ENCODE results near the gene DARS2.

DARS2 gene

DNA sequence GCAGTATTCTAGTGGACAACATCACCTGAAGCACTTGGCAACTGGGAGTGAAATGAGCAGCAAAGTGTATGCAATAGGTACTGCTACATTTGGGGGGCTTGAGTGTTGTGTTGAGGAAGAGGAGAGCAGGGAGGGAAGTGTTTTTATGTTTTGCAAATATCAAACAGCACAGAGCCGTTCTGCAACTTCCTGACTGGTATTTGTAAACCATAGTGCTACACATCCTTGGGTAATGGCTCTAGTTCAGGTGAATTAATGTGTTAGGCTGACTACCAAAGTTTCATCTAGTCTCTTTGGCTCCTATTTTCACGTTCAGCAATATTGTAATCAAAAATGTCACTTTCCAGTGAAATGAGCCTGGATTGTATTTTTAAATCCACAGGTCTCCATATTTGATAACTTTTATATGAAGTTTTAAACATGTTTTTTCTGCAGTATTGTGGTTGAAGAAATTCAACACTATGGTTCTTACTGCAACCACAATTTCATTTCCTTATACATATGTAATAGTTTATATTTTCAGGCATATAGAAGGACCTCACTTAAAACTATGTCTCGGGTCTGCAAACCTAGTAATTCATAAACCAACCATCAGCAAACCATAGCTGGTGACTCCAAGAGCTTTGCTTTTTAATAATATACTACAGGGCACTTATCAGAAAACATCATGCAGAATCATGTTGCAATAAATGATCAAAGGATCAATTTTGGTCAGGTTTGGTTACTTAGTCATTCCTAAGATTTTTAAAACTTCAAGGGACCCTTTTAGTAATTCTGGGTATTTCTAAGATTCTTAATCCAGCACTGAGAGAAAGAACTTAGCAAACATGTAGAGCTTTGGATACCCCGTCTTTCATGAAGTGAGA, 62.5 kb downstream of the DARS2 start:
- no peak for DNase-seq (ENCODE audit: low read depth in 2 of 2)

DNA sequence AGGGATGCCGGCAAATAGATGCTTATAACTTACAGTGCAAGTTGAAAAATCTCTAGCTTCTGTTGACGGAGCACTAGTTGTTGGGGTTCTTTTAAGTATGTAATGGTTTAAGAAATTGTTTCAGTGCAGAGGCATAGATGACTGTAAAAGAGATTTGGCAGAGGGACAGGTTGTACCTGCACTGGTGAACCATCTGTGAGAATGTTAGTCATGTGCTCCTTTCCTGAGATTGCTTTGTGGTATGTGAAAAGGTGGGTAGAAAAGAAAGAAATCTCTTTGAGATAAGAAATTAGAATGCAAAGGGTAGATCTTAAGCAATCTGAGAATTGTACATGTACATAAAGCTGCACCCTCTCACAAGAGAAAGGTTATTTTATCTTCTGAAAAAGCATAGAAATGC, 63.2 kb downstream of the DARS2 start:
- no peak for DNase-seq (ENCODE audit: low read depth in 2 of 2)

DNA sequence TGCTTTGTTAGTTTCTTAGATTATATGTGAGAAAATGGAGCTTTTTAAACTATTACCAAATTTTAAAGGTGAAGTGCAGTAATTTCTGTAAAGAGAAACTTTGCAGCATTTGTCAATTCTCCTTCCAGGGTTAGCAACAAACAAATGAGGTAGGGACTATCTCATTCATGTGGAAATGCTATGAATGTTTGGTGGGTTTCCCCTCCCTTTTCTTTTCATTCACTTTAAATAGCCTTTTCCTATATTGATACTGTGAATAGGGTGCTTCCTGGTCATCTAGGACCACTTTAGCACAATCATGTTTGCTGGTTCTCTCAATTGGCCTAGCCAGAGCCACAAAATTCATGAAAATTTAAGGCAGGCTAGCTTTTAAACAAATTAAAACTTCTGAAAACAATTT, 64.3 kb downstream of the DARS2 start:
- no peak for DNase-seq (ENCODE audit: low read depth in 2 of 2)

DNA sequence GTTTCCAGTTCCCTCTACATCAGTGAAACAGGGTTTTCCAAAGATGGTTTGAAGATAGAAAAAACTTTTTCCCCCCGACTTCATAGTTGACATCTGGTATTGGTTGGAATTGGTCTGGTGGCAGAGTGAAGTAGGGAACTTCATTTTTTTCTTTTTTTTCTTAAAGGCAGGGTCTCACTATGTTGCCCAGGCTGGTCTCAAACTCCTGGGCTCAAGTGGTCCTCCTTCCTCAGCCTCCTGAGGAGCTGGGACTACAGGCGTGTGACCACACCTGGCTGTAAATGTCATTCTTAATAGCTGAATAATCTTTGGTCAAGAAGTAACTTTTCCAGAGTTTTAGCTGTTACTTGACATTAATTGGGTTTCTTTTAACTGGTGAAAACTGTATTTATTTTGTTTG, 65.4 kb downstream of the DARS2 start:
- no peak for DNase-seq (ENCODE audit: low read depth in 2 of 2)

DNA sequence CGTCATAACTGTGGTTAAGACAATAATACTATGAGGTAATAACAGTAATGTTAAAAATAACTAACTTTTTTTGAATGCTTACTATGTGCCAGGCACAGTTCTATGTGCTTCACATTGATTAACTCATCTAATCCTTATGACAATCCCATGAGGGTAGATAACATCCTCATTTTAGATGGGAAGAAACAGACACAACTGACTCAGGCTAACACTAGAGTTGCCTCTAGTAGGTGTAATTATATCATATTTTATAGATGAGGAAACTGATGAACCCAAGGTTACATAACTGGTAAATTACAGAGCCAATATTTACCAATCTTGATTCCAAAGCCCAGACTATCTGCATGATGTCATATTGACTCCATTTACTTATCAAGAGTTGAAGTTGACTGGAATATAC, 69.1 kb downstream of the DARS2 start:
- DNase-seq (ENCODE audit: low read depth in 2 of 2) = no peak

DNA sequence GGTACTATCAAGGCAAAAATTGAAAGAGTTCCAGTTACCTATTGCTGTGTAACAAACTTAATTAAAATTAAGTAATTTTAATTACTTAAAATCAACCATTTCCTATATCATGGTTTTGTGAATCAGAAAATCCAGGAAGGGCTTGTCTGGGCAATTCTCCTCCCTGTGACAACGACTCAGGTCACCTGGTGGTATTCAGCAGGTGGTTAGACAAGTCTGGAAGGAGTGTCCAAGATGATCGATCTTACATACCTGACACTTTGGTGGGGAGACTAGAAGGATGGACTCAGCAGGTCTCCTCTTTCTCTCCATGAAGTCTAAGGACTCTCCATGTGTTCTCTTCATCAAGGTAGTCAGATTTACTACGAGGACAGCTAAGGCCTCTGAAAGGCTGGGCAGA, 69.7 kb downstream of the DARS2 start:
- DNase-seq (ENCODE audit: low read depth in 2 of 2) = no peak

DNA sequence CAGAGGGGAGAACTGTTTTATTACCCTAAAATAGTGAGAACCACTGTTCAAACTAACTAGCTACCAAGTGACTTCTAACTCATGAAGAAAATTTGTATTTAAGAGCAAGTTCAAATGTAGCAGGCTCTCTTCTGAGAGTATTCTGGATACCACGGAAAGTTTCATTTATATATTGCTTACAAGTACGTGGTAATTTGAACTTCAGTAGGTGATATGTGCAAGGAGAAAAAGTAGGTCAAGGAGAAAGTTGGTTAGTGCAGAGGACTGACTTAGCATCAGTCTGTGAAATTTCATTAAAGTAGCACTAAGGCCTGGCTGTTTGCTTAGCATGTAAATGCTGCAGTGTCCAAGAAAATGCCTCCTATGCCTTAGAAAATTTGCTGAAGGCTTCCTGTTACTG, 76.0 kb downstream of the DARS2 start:
- no peak for DNase-seq (ENCODE audit: low read depth in 2 of 2)

DNA sequence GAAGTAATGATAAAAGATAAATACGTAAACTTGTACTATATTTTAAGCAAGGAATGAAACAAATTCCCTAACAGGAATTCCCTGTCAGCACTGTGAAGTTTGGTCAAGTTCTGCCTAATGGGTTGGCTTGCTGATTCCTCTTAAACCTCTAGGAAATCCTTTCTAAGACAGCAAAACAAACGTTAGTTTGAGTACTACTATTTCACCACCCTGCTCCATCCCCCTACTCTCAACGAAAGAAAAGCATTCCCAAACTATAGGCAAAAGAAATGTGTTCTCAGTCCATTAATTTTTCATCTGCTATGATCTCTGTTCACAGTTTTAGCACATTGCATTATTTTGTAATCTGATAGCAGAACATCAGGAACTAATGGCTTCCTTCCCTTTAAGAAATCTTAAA, 76.5 kb downstream of the DARS2 start:
- DNase-seq (ENCODE audit: low read depth in 2 of 2) = no peak

DNA sequence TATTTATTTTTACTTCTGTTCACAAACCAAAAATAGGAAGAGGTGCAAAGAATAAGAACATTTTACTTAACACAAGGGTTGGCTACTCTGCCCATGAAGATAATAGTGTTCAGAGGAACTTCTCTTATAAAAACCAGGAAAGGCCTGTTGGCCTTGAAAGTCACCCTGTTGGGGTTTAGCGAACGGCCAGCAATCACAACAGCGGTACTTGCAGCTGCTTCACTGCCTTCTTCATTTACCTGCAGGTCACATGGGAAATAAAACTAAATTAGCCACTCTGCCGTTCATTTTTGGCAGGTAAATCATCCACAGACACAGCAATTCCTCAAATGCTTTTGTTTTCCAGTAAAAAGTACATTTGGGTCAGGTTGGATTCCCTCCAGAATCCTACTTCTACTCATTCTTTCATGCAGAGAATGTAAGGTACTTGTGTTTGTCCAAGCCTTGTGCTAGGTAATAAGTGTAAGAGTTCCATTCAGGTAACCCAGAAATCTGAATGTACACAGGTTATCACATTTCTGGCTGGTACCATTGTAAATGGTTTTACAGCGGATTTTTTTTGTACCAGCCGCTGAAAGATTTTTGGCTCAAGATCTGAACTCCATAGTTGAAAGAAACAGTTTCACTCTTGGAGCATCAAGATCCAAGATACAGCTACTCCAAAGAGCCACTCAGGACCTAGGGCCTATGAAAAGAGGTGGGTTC, 79.5 kb downstream of the DARS2 start:
- DNase-seq (ENCODE audit: low read depth in 2 of 2) = no peak
